Articular chondrocyte of knee joint (primary cell): ENCODE results near the gene FCHO1. TPM values are rescaled to one million over a fixed set of nuclear protein-coding genes. Genes with fewer than 3 reads are reported as not detected.

Experiments
- total RNA-seq: library from RNA; depleted of rRNA; stranded (reverse); fragments of >200 nt; gene quantifications from 2 replicates; pipeline ENCODE4 v1.2.3, GENCODE V29; 2012

The FCHO1 gene, protein sequence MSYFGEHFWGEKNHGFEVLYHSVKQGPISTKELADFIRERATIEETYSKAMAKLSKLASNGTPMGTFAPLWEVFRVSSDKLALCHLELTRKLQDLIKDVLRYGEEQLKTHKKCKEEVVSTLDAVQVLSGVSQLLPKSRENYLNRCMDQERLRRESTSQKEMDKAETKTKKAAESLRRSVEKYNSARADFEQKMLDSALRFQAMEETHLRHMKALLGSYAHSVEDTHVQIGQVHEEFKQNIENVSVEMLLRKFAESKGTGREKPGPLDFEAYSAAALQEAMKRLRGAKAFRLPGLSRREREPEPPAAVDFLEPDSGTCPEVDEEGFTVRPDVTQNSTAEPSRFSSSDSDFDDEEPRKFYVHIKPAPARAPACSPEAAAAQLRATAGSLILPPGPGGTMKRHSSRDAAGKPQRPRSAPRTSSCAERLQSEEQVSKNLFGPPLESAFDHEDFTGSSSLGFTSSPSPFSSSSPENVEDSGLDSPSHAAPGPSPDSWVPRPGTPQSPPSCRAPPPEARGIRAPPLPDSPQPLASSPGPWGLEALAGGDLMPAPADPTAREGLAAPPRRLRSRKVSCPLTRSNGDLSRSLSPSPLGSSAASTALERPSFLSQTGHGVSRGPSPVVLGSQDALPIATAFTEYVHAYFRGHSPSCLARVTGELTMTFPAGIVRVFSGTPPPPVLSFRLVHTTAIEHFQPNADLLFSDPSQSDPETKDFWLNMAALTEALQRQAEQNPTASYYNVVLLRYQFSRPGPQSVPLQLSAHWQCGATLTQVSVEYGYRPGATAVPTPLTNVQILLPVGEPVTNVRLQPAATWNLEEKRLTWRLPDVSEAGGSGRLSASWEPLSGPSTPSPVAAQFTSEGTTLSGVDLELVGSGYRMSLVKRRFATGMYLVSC
- total RNA-seq: 0.39 and 0.43 TPM in 2 replicates

GRCh38 chr19:17751103-17751911 lies at the start of gene FCHO1:
Gene FCHO1, plus strand, starts transcription at chr19:17751477. Its CDS starts 3,688 bp downstream, at chr19:17755165.

GRCh38 chr19:17718947-17719711 lies 32.1 kb upstream of the FCHO1 start, which contains the start of gene MAP1S:
Gene MAP1S, plus strand, starts transcription at chr19:17719480. Its CDS starts 23 bp downstream, at chr19:17719503.

GRCh38 chr19:17794731-17795494 lies 43.6 kb downstream of the FCHO1 start, which contains the start of gene B3GNT3:
Gene B3GNT3, plus strand, starts transcription at chr19:17795138. Its CDS starts 12,670 bp downstream, at chr19:17807808.

GRCh38 chr19:17821190-17821589 lies 69.9 kb downstream of the FCHO1 start, which contains the start of gene INSL3:
Gene INSL3, minus strand, starts transcription at chr19:17821519. Its CDS starts 13 bp downstream, at chr19:17821506.

Other genes starting within 250 kb of the FCHO1 start
- gene PGLS, start 239.8 kb upstream of the FCHO1 start, total RNA-seq: 52.5 and 55.2 TPM in 2 replicates
- gene COLGALT1, start 195.8 kb upstream of the FCHO1 start, total RNA-seq: 55.5 and 55.7 TPM in 2 replicates
- gene UNC13A, start 63.1 kb upstream of the FCHO1 start, total RNA-seq: under 0.01 TPM in 2 replicates
- 10.8 and 11.1 TPM in 2 replicates for gene MAP1S, start 32.0 kb upstream of the FCHO1 start, total RNA-seq
- not detected in 2 replicates for gene B3GNT3, start 43.7 kb downstream of the FCHO1 start, total RNA-seq
- gene INSL3, start 70.0 kb downstream of the FCHO1 start, total RNA-seq: not detected in 2 replicates
- 3.4 and 3.6 TPM in 2 replicates for gene JAK3, start 96.5 kb downstream of the FCHO1 start, total RNA-seq
- gene RPL18A, start 108.4 kb downstream of the FCHO1 start, total RNA-seq: 992 and 1,066 TPM in 2 replicates
- gene SLC5A5, start 120.5 kb downstream of the FCHO1 start, total RNA-seq: not detected in 2 replicates
- gene CCDC124, start 181.5 kb downstream of the FCHO1 start, total RNA-seq: 24.9 and 27.8 TPM in 2 replicates
- gene KCNN1, start 215.6 kb downstream of the FCHO1 start, total RNA-seq: not detected in 2 replicates